Smooth muscle cell (in vitro differentiated cells): ENCODE results near the gene F2RL2. TPM values are rescaled to one million over a fixed set of nuclear protein-coding genes. Genes with fewer than 3 reads are reported as not detected.

Experiments
- DNase-seq: peaks from one replicate; lab custom pipeline; 2025; ENCODE audit not compliant: unreplicated experiment; lab: John Stamatoyannopoulos, UW
- H2AFZ ChIP-seq: fragments of 200-600 bp; sonication (generic); 2 replicates; pipeline ENCODE4 v1.6.0; 2016; ENCODE audit warnings: antibody characterized with exemption, low read depth, mild to moderate bottlenecking
- H3F3A ChIP-seq: fragments of 200-600 bp; sonication (generic); 2 replicates; pipeline ENCODE4 v1.6.0; 2017; ENCODE audit warnings: antibody characterized with exemption, low read depth
- H3K27ac ChIP-seq: fragments of 200-600 bp; sonication (generic); 2 replicates; pipeline ENCODE4 v1.5.1; 2016; ENCODE audit warnings: low read depth, mild to moderate bottlenecking
- H3K27me3 ChIP-seq: fragments of 200-600 bp; sonication (generic); 2 replicates; pipeline ENCODE4 v1.6.1; 2016; ENCODE audit warnings: low read depth, mild to moderate bottlenecking
- H3K36me3 ChIP-seq: fragments of 200-600 bp; sonication (generic); 2 replicates; pipeline ENCODE4 v1.5.1; 2016; ENCODE audit warnings: low read depth
- H3K4me1 ChIP-seq: fragments of 200-600 bp; sonication (generic); 2 replicates; pipeline ENCODE4 v1.5.1; 2016; ENCODE audit warnings: low read depth
- H3K4me2 ChIP-seq: fragments of 200-600 bp; sonication (generic); 2 replicates; pipeline ENCODE4 v1.6.0; 2016; ENCODE audit warnings: mild to moderate bottlenecking
- H3K4me3 ChIP-seq: fragments of 200-600 bp; sonication (generic); 2 replicates; pipeline ENCODE4 v1.5.1; 2016; ENCODE audit warnings: mild to moderate bottlenecking
- H3K79me2 ChIP-seq: fragments of 200-600 bp; sonication (generic); 2 replicates; pipeline ENCODE4 v1.6.0; 2016; ENCODE audit warnings: low read depth, mild to moderate bottlenecking
- H3K9ac ChIP-seq: fragments of 200-600 bp; sonication (generic); 2 replicates; pipeline ENCODE4 v1.6.0; 2016; ENCODE audit warnings: low read depth
- H3K9me3 ChIP-seq: fragments of 200-600 bp; sonication (generic); replicated peaks from 2 replicates; pipeline ENCODE4 v1.5.1; 2016; ENCODE audit warnings: low read depth
- H4K20me1 ChIP-seq: fragments of 200-600 bp; sonication (generic); 2 replicates; pipeline ENCODE4 v1.6.0; 2016; ENCODE audit warnings: low read depth
- CTCF ChIP-seq: fragments of 200-600 bp; sonication (generic); IDR thresholded peaks from 2 replicates; pipeline ENCODE4 v1.5.1; 2017; ENCODE audit warnings: borderline replicate concordance, mild to moderate bottlenecking, antibody characterized with exemption; ENCODE audit not compliant: insufficient read depth, poor library complexity, severe bottlenecking
- WGBS: methylation state at CpG from one replicate; pipeline ENCODE4 v1.1.7; 2016; ENCODE audit warnings: low lambda C conversion rate; 5-methylcytosine and 5-hydroxymethylcytosine counted together
- polyA plus RNA-seq: library from polyadenylated mRNA; unstranded; fragments of >200 nt; fragmentation: Nextera tagmentation; extraction: Ambion mirVana; gene quantifications from 2 replicates; pipeline ENCODE4 v1.2.1, GENCODE V29; 2016
- total RNA-seq: library from RNA; depleted of rRNA; stranded (reverse); fragments of >200 nt; gene quantifications from 2 replicates; pipeline ENCODE4 v1.2.3, GENCODE V29; 2014

F2RL2 gene
- total and polyA plus RNA-seq, 2 experiments from 2014 or later = 1.4 TPM; not detected in 1

GRCh38 chr5:76620166-76620565 lies 3.0 kb downstream of the F2RL2 start:
- Histone ChIP-seq H3K9ac (no peak overlapping the region), H3K79me2 (no peaks in the 10 kb centered on the region), H3K4me3 (no peak overlapping the region), H3K36me3 (no peaks in the 10 kb centered on the region), H2AFZ (no peak overlapping the region), H3K4me1 (peaks cover 7% of the 10 kb centered on the region), H3K27ac (no peak overlapping the region), H3F3A (no peaks in the 10 kb centered on the region), H3K27me3 (no peaks in the 10 kb centered on the region), H3K4me2 (no peak overlapping the region), H3K9me3 (no peaks in the 10 kb centered on the region), H4K20me1 (no peaks in the 10 kb centered on the region)
- no peak for DNase-seq
- TF ChIP-seq CTCF = no peak
- 92% methylated on average over 5 of the region's 5 CpGs for WGBS

- H3F3A ChIP-seq = no peaks in the 10 kb centered on the region
- H3K27me3 ChIP-seq = no peaks in the 10 kb centered on the region
- H3K9ac ChIP-seq = no peak overlapping the region
- H3K4me3 ChIP-seq = no peak overlapping the region
- no peaks in the 10 kb centered on the region for H3K9me3 ChIP-seq
- no peaks in the 10 kb centered on the region for H3K79me2 ChIP-seq
- no peak for DNase-seq
- H3K27ac ChIP-seq = no peak overlapping the region
- peaks cover 2% of the 10 kb centered on the region for H3K4me1 ChIP-seq
- H3K4me2 ChIP-seq = no peak overlapping the region
- no peak for TF ChIP-seq CTCF
- no peaks in the 10 kb centered on the region for H4K20me1 ChIP-seq
- H2AFZ ChIP-seq = no peak overlapping the region
- H3K36me3 ChIP-seq = no peaks in the 10 kb centered on the region
- WGBS = 76% methylated on average over 4 of the region's 4 CpGs
Measured at GRCh38 chr5:76617675-76618074, 5.5 kb downstream of the F2RL2 start.

- Histone ChIP-seq H3K79me2 (no peaks in the 10 kb centered on the region), H3K9me3 (no peaks in the 10 kb centered on the region), H4K20me1 (no peaks in the 10 kb centered on the region), H3K27me3 (no peaks in the 10 kb centered on the region), H3K4me1 (no peaks in the 10 kb centered on the region), H3K36me3 (no peaks in the 10 kb centered on the region), H3K27ac (no peak overlapping the region), H2AFZ (no peak overlapping the region), H3K4me2 (no peak overlapping the region), H3K4me3 (no peak overlapping the region), H3F3A (no peaks in the 10 kb centered on the region), H3K9ac (no peak overlapping the region)
- DNase-seq = no peak
- 91% methylated on average over 4 of the region's 4 CpGs for WGBS
- TF ChIP-seq CTCF = no peak
Measured at GRCh38 chr5:76617229-76617628, 6.0 kb downstream of the F2RL2 start.

- no peak for DNase-seq
- H3K9me3 ChIP-seq = no peaks in the 10 kb centered on the region
Measured at GRCh38 chr5:76616206-76616605, 7.0 kb downstream of the F2RL2 start.

More at GRCh38 chr5:76616206-76616605, 7.0 kb downstream of the F2RL2 start:
- no peak overlapping the region for H3K9ac ChIP-seq
- H2AFZ ChIP-seq = no peak overlapping the region
- no peak for TF ChIP-seq CTCF
- H3F3A ChIP-seq = no peaks in the 10 kb centered on the region
- H3K4me2 ChIP-seq = no peak overlapping the region
- H4K20me1 ChIP-seq = no peaks in the 10 kb centered on the region
- H3K4me3 ChIP-seq = no peak overlapping the region
- no peaks in the 10 kb centered on the region for H3K36me3 ChIP-seq
- no peak overlapping the region for H3K27ac ChIP-seq
- 91% methylated on average over 2 of the region's 2 CpGs for WGBS
- H3K4me1 ChIP-seq = no peaks in the 10 kb centered on the region
- H3K79me2 ChIP-seq = no peaks in the 10 kb centered on the region
- no peaks in the 10 kb centered on the region for H3K27me3 ChIP-seq
